ENCODE measurements around the gene TMEM132D. TPM values are rescaled to one million over a fixed set of nuclear protein-coding genes. Genes with fewer than 3 reads are reported as not detected.

The TMEM132D gene
- total and polyA plus RNA-seq, 2 donors from 2014 or later = 0.13 TPM; not detected in 1

DNA sequence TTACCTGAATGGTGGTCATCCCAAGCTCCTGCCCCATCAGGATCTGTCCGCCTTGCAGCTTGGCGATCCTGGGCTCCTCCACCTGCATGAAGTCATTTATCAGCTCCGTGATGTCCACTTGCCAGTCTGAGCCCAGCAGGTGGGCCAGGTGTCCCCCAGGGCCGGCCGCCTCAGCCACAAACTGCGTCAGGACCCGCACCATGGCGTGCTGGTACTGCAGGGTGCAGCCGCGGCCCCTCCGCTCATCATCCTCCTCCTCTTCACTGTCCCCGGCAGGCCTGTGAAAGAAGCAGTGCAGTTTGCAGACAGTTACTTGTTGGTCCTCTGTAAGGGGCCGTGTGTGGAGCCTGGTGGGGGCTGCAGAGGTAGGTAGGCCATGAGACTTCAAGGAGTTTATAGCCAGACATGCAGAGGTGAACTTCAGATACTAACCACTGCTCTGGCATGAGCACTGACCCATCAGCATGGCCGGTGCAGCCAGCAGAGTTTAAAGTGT is 822.0 kb downstream of the TMEM132D start:
- intact Hi-C loops (cut with DNase I) = no loop called here
- peak in 1 of 5 donors; percentile 12 for DNase-seq
- Histone ChIP-seq H3K27me3 (ENCODE audit: control insufficient read depth, insufficient read depth, low read length) (no peaks in the 10 kb centered on the region), H3K4me3 (ENCODE audit: low read length in 3 of 3) (no peak overlapping the region), H3K9me3 (ENCODE audit: control insufficient read depth in 2 of 3, insufficient read depth in 1 of 3, low read length in 3 of 3) (no peaks in the 10 kb centered on the region), H3K9ac (ENCODE audit: low read length in 3 of 3) (no peak overlapping the region), H3K4me1 (ENCODE audit: control insufficient read depth in 2 of 3, insufficient read depth in 2 of 3, low read depth in 1 of 3, low read length in 3 of 3) (no peaks in the 10 kb centered on the region), H3K36me3 (ENCODE audit: control insufficient read depth in 2 of 3, insufficient read depth in 3 of 3, low read length in 3 of 3) (no peaks in the 10 kb centered on the region), H3K27ac (ENCODE audit: low read depth in 2 of 2, low read length in 2 of 2) (no peak overlapping the region)
- no peak for TF ChIP-seq CTCF (IDR thresholded peaks at IDR 0.05; ENCODE audit: borderline replicate concordance, extremely low read depth, insufficient read depth)
- no peak for FAIRE-seq

DNA sequence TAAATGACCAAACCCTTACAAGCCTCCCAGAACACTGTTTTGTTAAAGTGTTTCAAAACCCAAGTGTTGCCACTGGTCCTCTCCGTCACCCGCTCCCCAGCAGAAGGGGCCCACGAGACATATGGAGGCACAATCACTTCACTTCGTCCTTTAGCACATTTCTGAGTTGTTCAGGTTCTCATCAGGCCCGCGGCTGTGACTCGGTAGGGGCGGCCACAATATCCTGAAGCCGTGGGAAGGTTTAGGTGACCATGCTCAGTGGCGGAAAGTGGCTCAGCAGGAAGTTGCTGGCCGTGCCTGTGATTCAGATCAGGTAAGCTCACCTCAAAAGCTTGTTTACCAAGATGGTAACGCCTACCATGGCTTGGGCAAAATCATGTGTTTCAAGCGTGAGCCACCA is 823.0 kb downstream of the TMEM132D start:
- FAIRE-seq = no peak
- intact Hi-C loops (cut with DNase I) = no loop called here
- no peak for TF ChIP-seq CTCF (IDR thresholded peaks at IDR 0.05; ENCODE audit: borderline replicate concordance, extremely low read depth, insufficient read depth)
- Histone ChIP-seq H3K9ac (ENCODE audit: low read length in 3 of 3) (no peak overlapping the region), H3K27ac (ENCODE audit: low read depth in 2 of 2, low read length in 2 of 2) (no peak overlapping the region), H3K9me3 (ENCODE audit: control insufficient read depth in 2 of 3, insufficient read depth in 1 of 3, low read length in 3 of 3) (no peaks in the 10 kb centered on the region), H3K4me3 (ENCODE audit: low read length in 3 of 3) (no peak overlapping the region), H3K36me3 (ENCODE audit: control insufficient read depth in 2 of 3, insufficient read depth in 3 of 3, low read length in 3 of 3) (no peaks in the 10 kb centered on the region), H3K4me1 (ENCODE audit: control insufficient read depth in 2 of 3, insufficient read depth in 2 of 3, low read depth in 1 of 3, low read length in 3 of 3) (no peaks in the 10 kb centered on the region), H3K27me3 (ENCODE audit: control insufficient read depth, insufficient read depth, low read length) (no peaks in the 10 kb centered on the region)
- DNase-seq = peak in 1 of 5 donors; percentile 7

DNA sequence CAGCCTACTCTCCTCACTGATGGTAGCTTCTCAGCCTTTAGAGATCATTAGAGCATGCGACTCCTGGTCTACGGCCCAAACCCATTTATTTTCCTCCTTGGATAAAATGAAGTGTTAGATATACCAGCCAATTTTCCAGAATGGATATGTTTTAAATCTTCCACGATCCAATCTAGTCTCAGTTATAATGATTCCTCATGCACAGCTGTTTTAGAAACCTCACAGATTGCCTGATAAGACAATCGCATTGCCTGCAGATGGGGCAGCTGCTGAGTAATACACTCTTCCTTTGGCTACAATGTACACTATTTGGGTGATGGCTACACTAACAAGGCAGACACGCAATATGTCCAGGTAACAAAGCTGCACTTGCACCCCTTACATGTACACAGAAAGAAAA is 823.4 kb downstream of the TMEM132D start:
- no peaks in the 10 kb centered on the region for H3K9me3 ChIP-seq (ENCODE audit: control insufficient read depth in 2 of 3, insufficient read depth in 1 of 3, low read length in 3 of 3)
- H3K27me3 ChIP-seq (ENCODE audit: control insufficient read depth, insufficient read depth, low read length) = no peaks in the 10 kb centered on the region
- peak in 1 of 5 donors; percentile 1 for DNase-seq
- FAIRE-seq = no peak
- H3K4me3 ChIP-seq (ENCODE audit: low read length in 3 of 3) = no peak overlapping the region
- no peaks in the 10 kb centered on the region for H3K4me1 ChIP-seq (ENCODE audit: control insufficient read depth in 2 of 3, insufficient read depth in 2 of 3, low read depth in 1 of 3, low read length in 3 of 3)
- no peak for TF ChIP-seq CTCF (IDR thresholded peaks at IDR 0.05; ENCODE audit: borderline replicate concordance, extremely low read depth, insufficient read depth)
- no peak overlapping the region for H3K27ac ChIP-seq (ENCODE audit: low read depth in 2 of 2, low read length in 2 of 2)
- no peaks in the 10 kb centered on the region for H3K36me3 ChIP-seq (ENCODE audit: control insufficient read depth in 2 of 3, insufficient read depth in 3 of 3, low read length in 3 of 3)
- intact Hi-C loops (cut with DNase I) = no loop called here
- no peak overlapping the region for H3K9ac ChIP-seq (ENCODE audit: low read length in 3 of 3)

GRCh38 chr12:129079719-129080118 is 824.1 kb downstream of the TMEM132D start:
- no peaks in the 10 kb centered on the region for H3K9me3 ChIP-seq (ENCODE audit: control insufficient read depth in 2 of 3, insufficient read depth in 1 of 3, low read length in 3 of 3)
- no peak for TF ChIP-seq CTCF (IDR thresholded peaks at IDR 0.05; ENCODE audit: borderline replicate concordance, extremely low read depth, insufficient read depth)
- H3K27ac ChIP-seq (ENCODE audit: low read depth in 2 of 2, low read length in 2 of 2) = no peak overlapping the region
- H3K9ac ChIP-seq (ENCODE audit: low read length in 3 of 3) = no peak overlapping the region
- FAIRE-seq = no peak
- H3K4me3 ChIP-seq (ENCODE audit: low read length in 3 of 3) = no peak overlapping the region
- DNase-seq = no peak
- H3K27me3 ChIP-seq (ENCODE audit: control insufficient read depth, insufficient read depth, low read length) = no peaks in the 10 kb centered on the region
- H3K4me1 ChIP-seq (ENCODE audit: control insufficient read depth in 2 of 3, insufficient read depth in 2 of 3, low read depth in 1 of 3, low read length in 3 of 3) = no peaks in the 10 kb centered on the region
- no peaks in the 10 kb centered on the region for H3K36me3 ChIP-seq (ENCODE audit: control insufficient read depth in 2 of 3, insufficient read depth in 3 of 3, low read length in 3 of 3)
- intact Hi-C loops (cut with DNase I) = no loop called here

Measured in kidney (tissue), 14 donors.